Measurements from ENCODE around the gene CASKIN1.

- TF ChIP-seq, protein P1, sequence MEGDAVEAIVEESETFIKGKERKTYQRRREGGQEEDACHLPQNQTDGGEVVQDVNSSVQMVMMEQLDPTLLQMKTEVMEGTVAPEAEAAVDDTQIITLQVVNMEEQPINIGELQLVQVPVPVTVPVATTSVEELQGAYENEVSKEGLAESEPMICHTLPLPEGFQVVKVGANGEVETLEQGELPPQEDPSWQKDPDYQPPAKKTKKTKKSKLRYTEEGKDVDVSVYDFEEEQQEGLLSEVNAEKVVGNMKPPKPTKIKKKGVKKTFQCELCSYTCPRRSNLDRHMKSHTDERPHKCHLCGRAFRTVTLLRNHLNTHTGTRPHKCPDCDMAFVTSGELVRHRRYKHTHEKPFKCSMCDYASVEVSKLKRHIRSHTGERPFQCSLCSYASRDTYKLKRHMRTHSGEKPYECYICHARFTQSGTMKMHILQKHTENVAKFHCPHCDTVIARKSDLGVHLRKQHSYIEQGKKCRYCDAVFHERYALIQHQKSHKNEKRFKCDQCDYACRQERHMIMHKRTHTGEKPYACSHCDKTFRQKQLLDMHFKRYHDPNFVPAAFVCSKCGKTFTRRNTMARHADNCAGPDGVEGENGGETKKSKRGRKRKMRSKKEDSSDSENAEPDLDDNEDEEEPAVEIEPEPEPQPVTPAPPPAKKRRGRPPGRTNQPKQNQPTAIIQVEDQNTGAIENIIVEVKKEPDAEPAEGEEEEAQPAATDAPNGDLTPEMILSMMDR (IDR thresholded peaks at IDR 0.05; ENCODE audit: insufficient read depth, low read length) = no peak
- TF ChIP-seq POLR2AphosphoS5 (IDR thresholded peaks at IDR 0.05; ENCODE audit: low read depth) = no peak
Measured at GRCh38 chr16:2173366-2173765, 23.0 kb downstream of the CASKIN1 start.
